ENCODE measurements around the gene PAPPA2. TPM values are rescaled to one million over a fixed set of nuclear protein-coding genes. Genes with fewer than 3 reads are reported as not detected.

The PAPPA2 gene, protein sequence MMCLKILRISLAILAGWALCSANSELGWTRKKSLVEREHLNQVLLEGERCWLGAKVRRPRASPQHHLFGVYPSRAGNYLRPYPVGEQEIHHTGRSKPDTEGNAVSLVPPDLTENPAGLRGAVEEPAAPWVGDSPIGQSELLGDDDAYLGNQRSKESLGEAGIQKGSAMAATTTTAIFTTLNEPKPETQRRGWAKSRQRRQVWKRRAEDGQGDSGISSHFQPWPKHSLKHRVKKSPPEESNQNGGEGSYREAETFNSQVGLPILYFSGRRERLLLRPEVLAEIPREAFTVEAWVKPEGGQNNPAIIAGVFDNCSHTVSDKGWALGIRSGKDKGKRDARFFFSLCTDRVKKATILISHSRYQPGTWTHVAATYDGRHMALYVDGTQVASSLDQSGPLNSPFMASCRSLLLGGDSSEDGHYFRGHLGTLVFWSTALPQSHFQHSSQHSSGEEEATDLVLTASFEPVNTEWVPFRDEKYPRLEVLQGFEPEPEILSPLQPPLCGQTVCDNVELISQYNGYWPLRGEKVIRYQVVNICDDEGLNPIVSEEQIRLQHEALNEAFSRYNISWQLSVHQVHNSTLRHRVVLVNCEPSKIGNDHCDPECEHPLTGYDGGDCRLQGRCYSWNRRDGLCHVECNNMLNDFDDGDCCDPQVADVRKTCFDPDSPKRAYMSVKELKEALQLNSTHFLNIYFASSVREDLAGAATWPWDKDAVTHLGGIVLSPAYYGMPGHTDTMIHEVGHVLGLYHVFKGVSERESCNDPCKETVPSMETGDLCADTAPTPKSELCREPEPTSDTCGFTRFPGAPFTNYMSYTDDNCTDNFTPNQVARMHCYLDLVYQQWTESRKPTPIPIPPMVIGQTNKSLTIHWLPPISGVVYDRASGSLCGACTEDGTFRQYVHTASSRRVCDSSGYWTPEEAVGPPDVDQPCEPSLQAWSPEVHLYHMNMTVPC (N-terminal part only)
- total RNA-seq (2021; fragmentation: NEBNext Ultra II Directional; extraction: Animal tissue kit (Norgen Biotek cat#: 25700)) (0.19 and 0.88 TPM in 2 replicates), polyA plus RNA-seq (2011; rRNA removed) (0.06 and 0.08 TPM in 2 replicates), polyA minus RNA-seq (2011; rRNA and poly(A)+ RNA removed) (1.1 TPM in 2 replicates)
- 0.08 TPM for polyA plus RNA-seq (2011; cell fraction: cytosol; rRNA removed)
- polyA plus RNA-seq (2011; cell fraction: nucleus; rRNA removed), result 0.21 TPM
- 0.04 to 0.43 TPM (median 0.12 TPM) in 4 replicates for polyA plus RNA-seq (2012, experiment 1 of 2)
- polyA plus RNA-seq (2012, experiment 2 of 2), result not detected
- 0.24 TPM for polyA plus RNA-seq (2013, experiment 1 of 2)
- polyA plus RNA-seq (2013, experiment 2 of 2), result 0.42 TPM
- 0.15 TPM for polyA minus RNA-seq (2011; cell fraction: cytosol; rRNA and poly(A)+ RNA removed)
- 0.50 TPM for polyA minus RNA-seq (2011; cell fraction: nucleus; rRNA and poly(A)+ RNA removed)
- long read RNA-seq, experiment 1, partial matches to known transcripts, result 0 of 2 reads
- long read RNA-seq, experiment 1, other reads (novel, unspliced or antisense), result 2 of 2 reads
- long read RNA-seq, experiment 2, result 0 reads

GRCh38 chr1:176462674-176463378 lies at the start of gene PAPPA2:
TSS of gene PAPPA2 (plus strand) at chr1:176463175. CDS start at chr1:176556323, 93,148 bp downstream.
- no peak for DNase-seq (ENCODE audit: low read depth in 1 of 2, low spot score in 2 of 2)
- FAIRE-seq, result no peak
- H2AFZ ChIP-seq (ENCODE audit: low read length), result no peak within 1 kb of the TSS
- H3K4me1 ChIP-seq (replicated peaks in 1 of 4; ENCODE audit: control insufficient read depth in 3 of 4, insufficient read depth in 4 of 4, low read length in 3 of 4), result no peaks in the 10 kb centered on the region
- H3K27me3 ChIP-seq (replicated peaks in 1 of 4; ENCODE audit: control insufficient read depth in 3 of 4, extremely low read depth in 1 of 4, insufficient read depth in 3 of 4, low read length in 3 of 4), result no peaks in the 10 kb centered on the region
- ChIA-PET CTCF (ENCODE audit: partially characterized antibody) (no interaction called here), POLR2A (ENCODE audit: partially characterized antibody) (no interaction called here)
- H3K79me2 ChIP-seq (ENCODE audit: control insufficient read depth in 1 of 2, insufficient read depth in 2 of 2, low read length in 2 of 2), result no peaks in the 10 kb centered on the region
- no peaks in the 10 kb centered on the region for H3K23me2 ChIP-seq (ENCODE audit: low read depth, low read length)
- H3K9ac ChIP-seq (replicated peaks in 1 of 4; ENCODE audit: extremely low read depth in 1 of 4, low read depth in 3 of 4, low read length in 3 of 4), result no peak within 1 kb of the TSS
- H3K4ac ChIP-seq (replicated peaks; ENCODE audit: insufficient read length, low read depth, low read length), result no peak within 1 kb of the TSS
- H2BK15ac ChIP-seq (ENCODE audit: low read length), result no peak within 1 kb of the TSS
- H3K4me3 ChIP-seq (ENCODE audit: extremely low read depth in 1 of 4, insufficient read depth in 2 of 4, low read depth in 3 of 4, low read length in 4 of 4), result no peak within 1 kb of the TSS
- H4K5ac ChIP-seq (ENCODE audit: insufficient read length, low read depth, low read length), result no peak within 1 kb of the TSS
- no peaks in the 10 kb centered on the region for H4K20me1 ChIP-seq (replicated peaks in 1 of 2; ENCODE audit: control insufficient read depth in 1 of 2, insufficient read depth in 2 of 2, low read length in 2 of 2)
- no peak within 1 kb of the TSS for H4K91ac ChIP-seq (replicated peaks; ENCODE audit: insufficient read length, low read length)
- no peak within 1 kb of the TSS for H3K14ac ChIP-seq (ENCODE audit: insufficient read length)
- no peaks in the 10 kb centered on the region for H3K79me1 ChIP-seq (ENCODE audit: low read depth, low read length)
- H2BK20ac ChIP-seq (ENCODE audit: low read length), result 0 out of 2 replicates have a peak within 1 kb of the TSS, but pooled peaks have one; percentile 72
- no peak within 1 kb of the TSS for H2BK120ac ChIP-seq (replicated peaks; ENCODE audit: low read depth, low read length)
- no peak within 1 kb of the TSS; the same call in 1 of the 2 replicates for H2BK12ac ChIP-seq (ENCODE audit: low read depth, low read length)
- H3K9me3 ChIP-seq (ENCODE audit: insufficient read depth in 2 of 2, low read depth in 1 of 2, low read length in 1 of 2), result peaks cover 0 to 4% of the 10 kb centered on the region in 2 experiments; a peak in 1 of 4 replicates
- WGBS, 2 experiments (ENCODE audit: extremely low coverage in 1 of 2, insufficient coverage in 1 of 2, insufficient read length in 1 of 2, insufficient replicate concordance in 2 of 2, low coverage in 1 of 2, low lambda C conversion rate in 2 of 2, missing lambda C conversion rate in 1 of 2), result 97% methylated on average over 6 of the region's 6 CpGs; no CpG with 5 or more reads in 1 of the 2 experiments
- no peak within 1 kb of the TSS for H4K8ac ChIP-seq (ENCODE audit: extremely low read depth, insufficient read depth, low read length)
- H3K56ac ChIP-seq (replicated peaks; ENCODE audit: insufficient read length, low read depth, low read length), result no peak within 1 kb of the TSS
- no peak within 1 kb of the TSS for H2AK5ac ChIP-seq (ENCODE audit: low read depth, low read length)
- no peaks in the 10 kb centered on the region for H3K36me3 ChIP-seq (ENCODE audit: control insufficient read depth in 2 of 4, insufficient read depth in 4 of 4, low read length in 3 of 4)
- no peak within 1 kb of the TSS for H3K4me2 ChIP-seq (ENCODE audit: insufficient read depth in 1 of 2, low read depth in 2 of 2, low read length in 2 of 2)
- H3K18ac ChIP-seq (ENCODE audit: extremely low read depth, low read length), result no peak within 1 kb of the TSS
- H2BK5ac ChIP-seq (ENCODE audit: low read depth, low read length), result no peak within 1 kb of the TSS
- no peak within 1 kb of the TSS for H3K23ac ChIP-seq (ENCODE audit: insufficient read length)
- H3K27ac ChIP-seq (ENCODE audit: low read depth, low read length), result no peak within 1 kb of the TSS
- TF ChIP-seq NANOG (IDR thresholded peaks at IDR 0.05; ENCODE audit: insufficient read depth, low read depth, low read length, poor library complexity, severe bottlenecking) (no peak), EZH2 (IDR thresholded peaks at IDR 0.05; ENCODE audit: low read depth, low read length, severe bottlenecking) (no peak)
- TF ChIP-seq, protein P1, sequence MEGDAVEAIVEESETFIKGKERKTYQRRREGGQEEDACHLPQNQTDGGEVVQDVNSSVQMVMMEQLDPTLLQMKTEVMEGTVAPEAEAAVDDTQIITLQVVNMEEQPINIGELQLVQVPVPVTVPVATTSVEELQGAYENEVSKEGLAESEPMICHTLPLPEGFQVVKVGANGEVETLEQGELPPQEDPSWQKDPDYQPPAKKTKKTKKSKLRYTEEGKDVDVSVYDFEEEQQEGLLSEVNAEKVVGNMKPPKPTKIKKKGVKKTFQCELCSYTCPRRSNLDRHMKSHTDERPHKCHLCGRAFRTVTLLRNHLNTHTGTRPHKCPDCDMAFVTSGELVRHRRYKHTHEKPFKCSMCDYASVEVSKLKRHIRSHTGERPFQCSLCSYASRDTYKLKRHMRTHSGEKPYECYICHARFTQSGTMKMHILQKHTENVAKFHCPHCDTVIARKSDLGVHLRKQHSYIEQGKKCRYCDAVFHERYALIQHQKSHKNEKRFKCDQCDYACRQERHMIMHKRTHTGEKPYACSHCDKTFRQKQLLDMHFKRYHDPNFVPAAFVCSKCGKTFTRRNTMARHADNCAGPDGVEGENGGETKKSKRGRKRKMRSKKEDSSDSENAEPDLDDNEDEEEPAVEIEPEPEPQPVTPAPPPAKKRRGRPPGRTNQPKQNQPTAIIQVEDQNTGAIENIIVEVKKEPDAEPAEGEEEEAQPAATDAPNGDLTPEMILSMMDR (IDR thresholded peaks at IDR 0.05; ENCODE audit: control extremely low read depth in 1 of 3, insufficient read depth in 1 of 3, low read depth in 1 of 3, low read length in 3 of 3), result no peak
